OCI-LY3 (cell line): Measurements from ENCODE around the gene CNTN1.

Source experiments
- H2AFZ ChIP-seq: fragments of 200-600, 300-600 bp; shearing (Covaris generic); 2 replicates; pipeline ENCODE4 v1.6.0; 2014; ENCODE audit warnings: antibody characterized with exemption, low read depth, low read length
- H3K27ac ChIP-seq: fragments of 200-600, 300-600 bp; sonication (generic); 2 replicates; pipeline ENCODE4 v1.5.1; 2014; ENCODE audit warnings: mild to moderate bottlenecking, low read length, moderate library complexity, mixed read lengths
- H3K27me3 ChIP-seq: fragments of 200-600, 300-600 bp; sonication (generic); 2 replicates; pipeline ENCODE4 v1.6.1; 2014; ENCODE audit warnings: low read depth, low read length, mixed read lengths
- H3K36me3 ChIP-seq: fragments of 200-600, 300-600 bp; sonication (generic); replicated peaks from 2 replicates; pipeline ENCODE3; 2014; ENCODE audit warnings: low read depth, low read length, mixed read lengths
- H3K4me1 ChIP-seq: fragments of 300-600, 200-600 bp; sonication (generic); 2 replicates; pipeline ENCODE4 v1.6.1; 2014; ENCODE audit warnings: low read length, mixed read lengths
- H3K4me2 ChIP-seq: fragments of 200-600, 300-600 bp; sonication (generic); 2 replicates; pipeline ENCODE4 v1.6.1; 2014; ENCODE audit warnings: low read length, mixed read lengths
- H3K4me3 ChIP-seq: fragments of 300-600, 200-600 bp; sonication (generic); 2 replicates; pipeline ENCODE4 v1.5.1; 2014; ENCODE audit warnings: antibody characterized with exemption, mild to moderate bottlenecking, low read length, moderate library complexity
- H3K79me2 ChIP-seq: fragments of 300-600, 200-600 bp; shearing (Covaris generic); 2 replicates; pipeline ENCODE4 v1.6.1; 2014; ENCODE audit warnings: mild to moderate bottlenecking, low read length, mixed read lengths
- H3K9ac ChIP-seq: fragments of 300-600, 200-600 bp; shearing (Covaris generic); 2 replicates; pipeline ENCODE4 v1.6.0; 2014; ENCODE audit warnings: mild to moderate bottlenecking, low read length, moderate library complexity
- H3K9me3 ChIP-seq: fragments of 200-600, 300-600 bp; shearing (Covaris generic); 2 replicates; pipeline ENCODE4 v1.6.1; 2014; ENCODE audit warnings: low read length, mixed read lengths; ENCODE audit not compliant: insufficient read depth
- H4K20me1 ChIP-seq: fragments of 200-600, 300-600 bp; sonication (generic); 2 replicates; pipeline ENCODE4 v1.6.1; 2016; ENCODE audit warnings: low read length, mixed read lengths; ENCODE audit not compliant: insufficient read depth
- EZH2phosphoT487 ChIP-seq: fragments of 200-600 bp; shearing (Covaris generic); IDR thresholded peaks from 2 replicates; pipeline ENCODE4 v1.6.1; 2018; ENCODE audit warnings: antibody characterized with exemption, mixed run types, low read depth
- TF ChIP-seq, protein P1 (sequence below): fragments of 200-600, 300-600 bp; sonication (generic); IDR thresholded peaks from 2 replicates; pipeline ENCODE4 v1.5.1; 2014; ENCODE audit warnings: antibody characterized with exemption, low read length, low read depth

CNTN1 gene

DNA sequence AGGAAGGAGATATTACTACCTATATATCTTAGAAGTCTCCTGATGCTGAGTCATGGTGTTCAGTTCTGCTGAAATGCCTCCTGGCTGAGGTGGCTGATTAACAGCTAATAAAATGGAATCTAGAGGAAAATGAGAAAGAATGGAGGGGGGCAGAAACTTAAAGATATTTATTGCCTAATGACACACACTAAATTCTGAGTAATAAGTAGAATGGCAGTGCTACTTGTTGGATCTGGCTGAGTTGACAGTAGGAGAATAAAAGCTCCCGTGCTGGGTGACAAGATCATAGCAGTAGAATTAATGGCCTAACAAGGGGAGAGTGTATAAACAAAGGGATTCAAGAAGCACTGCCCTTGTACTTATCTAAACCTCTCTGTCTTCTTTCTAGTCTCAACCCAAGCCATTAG, 137.5 kb downstream of the CNTN1 start:
- Histone ChIP-seq H3K27ac (no peak overlapping the region), H4K20me1 (no peaks in the 10 kb centered on the region), H3K79me2 (no peaks in the 10 kb centered on the region), H3K36me3 (no peaks in the 10 kb centered on the region), H3K4me1 (no peaks in the 10 kb centered on the region), H3K27me3 (no peaks in the 10 kb centered on the region), H2AFZ (no peak overlapping the region), H3K9me3 (no peaks in the 10 kb centered on the region), H3K4me2 (no peak overlapping the region), H3K9ac (no peak overlapping the region), H3K4me3 (no peak overlapping the region)
- TF ChIP-seq, protein P1, sequence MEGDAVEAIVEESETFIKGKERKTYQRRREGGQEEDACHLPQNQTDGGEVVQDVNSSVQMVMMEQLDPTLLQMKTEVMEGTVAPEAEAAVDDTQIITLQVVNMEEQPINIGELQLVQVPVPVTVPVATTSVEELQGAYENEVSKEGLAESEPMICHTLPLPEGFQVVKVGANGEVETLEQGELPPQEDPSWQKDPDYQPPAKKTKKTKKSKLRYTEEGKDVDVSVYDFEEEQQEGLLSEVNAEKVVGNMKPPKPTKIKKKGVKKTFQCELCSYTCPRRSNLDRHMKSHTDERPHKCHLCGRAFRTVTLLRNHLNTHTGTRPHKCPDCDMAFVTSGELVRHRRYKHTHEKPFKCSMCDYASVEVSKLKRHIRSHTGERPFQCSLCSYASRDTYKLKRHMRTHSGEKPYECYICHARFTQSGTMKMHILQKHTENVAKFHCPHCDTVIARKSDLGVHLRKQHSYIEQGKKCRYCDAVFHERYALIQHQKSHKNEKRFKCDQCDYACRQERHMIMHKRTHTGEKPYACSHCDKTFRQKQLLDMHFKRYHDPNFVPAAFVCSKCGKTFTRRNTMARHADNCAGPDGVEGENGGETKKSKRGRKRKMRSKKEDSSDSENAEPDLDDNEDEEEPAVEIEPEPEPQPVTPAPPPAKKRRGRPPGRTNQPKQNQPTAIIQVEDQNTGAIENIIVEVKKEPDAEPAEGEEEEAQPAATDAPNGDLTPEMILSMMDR: no peak
- TF ChIP-seq EZH2phosphoT487: no peak

GRCh38 chr12:40831916-40832315, 139.7 kb downstream of the CNTN1 start:
- Histone ChIP-seq H4K20me1 (no peaks in the 10 kb centered on the region), H3K27ac (no peak overlapping the region), H2AFZ (no peak overlapping the region), H3K4me3 (no peak overlapping the region), H3K4me1 (no peaks in the 10 kb centered on the region), H3K9ac (no peak overlapping the region), H3K36me3 (no peaks in the 10 kb centered on the region), H3K4me2 (no peak overlapping the region), H3K9me3 (no peaks in the 10 kb centered on the region), H3K79me2 (no peaks in the 10 kb centered on the region), H3K27me3 (no peaks in the 10 kb centered on the region)
- TF ChIP-seq, protein P1: no peak

- H3K9ac ChIP-seq: no peak overlapping the region
- no peak overlapping the region for H3K4me3 ChIP-seq
- no peaks in the 10 kb centered on the region for H4K20me1 ChIP-seq
- H3K27me3 ChIP-seq: no peaks in the 10 kb centered on the region
- H3K36me3 ChIP-seq: no peaks in the 10 kb centered on the region
- H3K4me1 ChIP-seq: no peaks in the 10 kb centered on the region
- no peak overlapping the region for H3K4me2 ChIP-seq
- H3K9me3 ChIP-seq: no peaks in the 10 kb centered on the region
- TF ChIP-seq, protein P1: no peak
- no peak for TF ChIP-seq EZH2phosphoT487
- H2AFZ ChIP-seq: no peak overlapping the region
- no peaks in the 10 kb centered on the region for H3K79me2 ChIP-seq
- H3K27ac ChIP-seq: no peak overlapping the region
Measured at GRCh38 chr12:40832668-40833067, 140.4 kb downstream of the CNTN1 start.

DNA sequence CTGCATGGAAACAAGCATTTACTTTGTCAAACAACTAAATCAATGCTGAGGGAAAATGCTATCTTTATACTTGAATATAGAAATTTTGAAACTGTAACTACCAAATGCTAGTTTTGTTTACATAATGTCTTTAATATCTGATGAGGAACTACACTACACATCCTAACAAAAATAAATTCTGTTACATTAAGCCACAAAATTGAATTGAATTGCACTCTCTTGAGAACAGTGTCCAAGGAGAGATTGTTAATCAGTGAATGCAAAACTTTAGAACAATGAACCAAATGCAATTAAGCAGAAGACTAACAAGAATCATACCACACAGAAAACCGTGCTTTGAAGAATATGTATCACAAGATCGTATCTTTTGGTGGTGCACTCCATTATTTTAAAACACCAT, 141.6 kb downstream of the CNTN1 start:
- no peaks in the 10 kb centered on the region for H3K36me3 ChIP-seq

More for the DNA sequence above, 141.6 kb downstream of the CNTN1 start:
- H4K20me1 ChIP-seq: no peaks in the 10 kb centered on the region
- no peak overlapping the region for H3K4me3 ChIP-seq
- no peak overlapping the region for H3K27ac ChIP-seq
- no peaks in the 10 kb centered on the region for H3K27me3 ChIP-seq
- no peaks in the 10 kb centered on the region for H3K79me2 ChIP-seq
- TF ChIP-seq, protein P1: no peak
- TF ChIP-seq EZH2phosphoT487: no peak
- H3K9ac ChIP-seq: no peak overlapping the region
- H2AFZ ChIP-seq: no peak overlapping the region
- no peaks in the 10 kb centered on the region for H3K4me1 ChIP-seq
- no peaks in the 10 kb centered on the region for H3K9me3 ChIP-seq
- H3K4me2 ChIP-seq: no peak overlapping the region
